PC-3 (cell line): ENCODE measurements around the gene OR2AT4. TPM values are rescaled to one million over a fixed set of nuclear protein-coding genes. Genes with fewer than 3 reads are reported as not detected.

ENCODE experiments used
- ATAC-seq: fragments of 200-7000 bp; cut with Tn5 transposase; 2 replicates; pipeline ENCODE4 v1.9.1; 2020; ENCODE audit warnings: mild to moderate bottlenecking, moderate library complexity
- BruUV-seq: library from RNA; stranded (reverse); fragments of 400-500 nt; replicated peaks from 2 replicates; lab custom pipeline; 2021; lab: Mats Ljungman, UMichigan
- CTCF ChIA-PET: fragments of 300-600 bp; sonication (Branson Sonifier 250); formaldehyde crosslinking; loops from one replicate; lab custom pipeline; 2022; ENCODE audit warnings: antibody characterized with exemption; lab: Charles Lee
- POLR2A ChIA-PET: fragments of 300-600 bp; sonication (Branson Sonifier 250); formaldehyde crosslinking; loops from one replicate; lab custom pipeline; 2022; ENCODE audit warnings: antibody characterized with exemption; ENCODE audit not compliant: unreplicated experiment; lab: Charles Lee
- DNase-seq: peaks from one replicate; pipeline ENCODE4 v3.0.0-alpha.2; 2015
- H2AFZ ChIP-seq: fragments of 300-600 bp; sonication (generic); 2 replicates; pipeline ENCODE4 v1.6.0; 2016; ENCODE audit warnings: antibody characterized with exemption, low read length
- H3F3A ChIP-seq: fragments of 300-600 bp; sonication (generic); one replicate; pipeline ENCODE4 v1.6.0; 2017; ENCODE audit warnings: antibody characterized with exemption, low read length, control low read depth, mild to moderate bottlenecking; ENCODE audit not compliant: unreplicated experiment
- H3K27ac ChIP-seq: fragments of 300-600 bp; sonication (generic); 2 replicates; pipeline ENCODE4 v1.5.1; 2016; ENCODE audit warnings: mild to moderate bottlenecking, low read length
- H3K27me3 ChIP-seq: fragments of 300-600 bp; sonication (generic); 2 replicates; pipeline ENCODE4 v1.6.1; 2016; ENCODE audit warnings: low read length, mixed read lengths
- H3K36me3 ChIP-seq: fragments of 300-600 bp; sonication (generic); 2 replicates; pipeline ENCODE4 v1.6.1; 2016; ENCODE audit warnings: low read depth, mixed run types, low read length, mixed read lengths
- H3K4me1 ChIP-seq: fragments of 300-600 bp; sonication (generic); 2 replicates; pipeline ENCODE4 v1.5.1; 2016; ENCODE audit warnings: low read length; ENCODE audit not compliant: insufficient read depth
- H3K4me2 ChIP-seq: fragments of 300-600 bp; sonication (generic); 2 replicates; pipeline ENCODE4 v1.6.0; 2016; ENCODE audit warnings: low read length
- H3K4me3 ChIP-seq: fragments of 300-600 bp; sonication (generic); 2 replicates; pipeline ENCODE4 v1.5.1; 2016; ENCODE audit warnings: mild to moderate bottlenecking, low read length, mixed read lengths
- H3K79me2 ChIP-seq: fragments of 300-600 bp; sonication (generic); 2 replicates; pipeline ENCODE4 v1.6.1; 2017; ENCODE audit warnings: low read length, mixed read lengths
- H3K9ac ChIP-seq: fragments of 300-600 bp; sonication (generic); 2 replicates; pipeline ENCODE4 v1.6.0; 2016; ENCODE audit warnings: mild to moderate bottlenecking, low read length
- H3K9me2 ChIP-seq: fragments of 300-600 bp; sonication (generic); replicated peaks from 2 replicates; pipeline ENCODE4 v1.6.1; 2016; ENCODE audit warnings: mixed run types, low read length, mixed read lengths
- H3K9me3 ChIP-seq: fragments of 300-600 bp; sonication (generic); 2 replicates; pipeline ENCODE4 v1.6.1; 2016; ENCODE audit warnings: low read length, mixed read lengths
- H4K20me1 ChIP-seq: fragments of 300-600 bp; sonication (generic); 2 replicates; pipeline ENCODE4 v1.6.1; 2016; ENCODE audit warnings: low read length, mixed read lengths
- EZH2 ChIP-seq: fragments of 300-600 bp; sonication (generic); IDR thresholded peaks from one replicate; pipeline ENCODE4 v1.6.1; 2017; ENCODE audit warnings: antibody characterized with exemption, mild to moderate bottlenecking, low read length; ENCODE audit not compliant: unreplicated experiment
- EZH2phosphoT487 ChIP-seq: fragments of 300-600 bp; sonication (generic); IDR thresholded peaks from 2 replicates; pipeline ENCODE4 v1.6.1; 2018; ENCODE audit warnings: mild to moderate bottlenecking, antibody characterized with exemption, low read length, borderline replicate concordance
- intact Hi-C: fragments of 100-400 bp; cut with micrococcal nuclease; formaldehyde crosslinking; loops from 2 replicates; pipeline ENCODE4 v1.9.0; 2023
- total RNA-seq: library from RNA; depleted of rRNA; stranded (reverse); fragments of >200 nt; gene quantifications from 2 replicates; pipeline ENCODE4 v1.2.3, GENCODE V29; 2014
- TF ChIP-seq, protein P1 (sequence below): fragments of 300-600 bp; sonication (generic); conservative IDR thresholded peaks from 2 replicates; pipeline ENCODE4 v1.5.1; 2017; ENCODE audit warnings: antibody characterized with exemption, low read depth, mild to moderate bottlenecking, low read length

OR2AT4 gene
- total RNA-seq, 1 experiment from 2014 or later, result not detected

- Histone ChIP-seq H3K9ac (no peak overlapping the region), H3K4me3 (no peak overlapping the region), H3K4me2 (no peak overlapping the region), H3K79me2 (no peaks in the 10 kb centered on the region), H3K9me3 (no peaks in the 10 kb centered on the region), H3K4me1 (peaks cover 11% of the 10 kb centered on the region), H2AFZ (no peak overlapping the region), H3K27me3 (peaks cover 38% of the 10 kb centered on the region), H4K20me1 (no peaks in the 10 kb centered on the region), H3F3A (no peaks in the 10 kb centered on the region), H3K36me3 (no peaks in the 10 kb centered on the region), H3K27ac (no peak overlapping the region), H3K9me2 (no peaks in the 10 kb centered on the region)
- intact Hi-C loops, result loop anchor here (1.0 kb wide), 1 partner anchor 104 kb away; no protein-coding TSS in a partner anchor
- no peak for DNase-seq
- BruUV-seq, result no TSS peak
- no peak for ATAC-seq
- TF ChIP-seq, protein P1, sequence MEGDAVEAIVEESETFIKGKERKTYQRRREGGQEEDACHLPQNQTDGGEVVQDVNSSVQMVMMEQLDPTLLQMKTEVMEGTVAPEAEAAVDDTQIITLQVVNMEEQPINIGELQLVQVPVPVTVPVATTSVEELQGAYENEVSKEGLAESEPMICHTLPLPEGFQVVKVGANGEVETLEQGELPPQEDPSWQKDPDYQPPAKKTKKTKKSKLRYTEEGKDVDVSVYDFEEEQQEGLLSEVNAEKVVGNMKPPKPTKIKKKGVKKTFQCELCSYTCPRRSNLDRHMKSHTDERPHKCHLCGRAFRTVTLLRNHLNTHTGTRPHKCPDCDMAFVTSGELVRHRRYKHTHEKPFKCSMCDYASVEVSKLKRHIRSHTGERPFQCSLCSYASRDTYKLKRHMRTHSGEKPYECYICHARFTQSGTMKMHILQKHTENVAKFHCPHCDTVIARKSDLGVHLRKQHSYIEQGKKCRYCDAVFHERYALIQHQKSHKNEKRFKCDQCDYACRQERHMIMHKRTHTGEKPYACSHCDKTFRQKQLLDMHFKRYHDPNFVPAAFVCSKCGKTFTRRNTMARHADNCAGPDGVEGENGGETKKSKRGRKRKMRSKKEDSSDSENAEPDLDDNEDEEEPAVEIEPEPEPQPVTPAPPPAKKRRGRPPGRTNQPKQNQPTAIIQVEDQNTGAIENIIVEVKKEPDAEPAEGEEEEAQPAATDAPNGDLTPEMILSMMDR, result 0 out of 2 replicates have a peak, but pooled peaks have one; percentile 1
- TF ChIP-seq EZH2phosphoT487 (no peak), EZH2 (no peak)
- ChIA-PET POLR2A (no interaction called here), CTCF (interaction anchor here (0.6 to 2.0 kb wide), 3 partner anchors 60 to 1985 kb away, joined by 8 to 18 read pairs (median 10); partner anchors contain the start of gene NEU3)
Measured at GRCh38 chr11:75144716-75145014, 48.0 kb upstream of the OR2AT4 start.

- peak overlapping the region; percentile 74 for H3K4me2 ChIP-seq
- DNase-seq (no peak), ATAC-seq (no peak)
- ChIA-PET CTCF (interaction anchor here (0.8 to 1.6 kb wide), 5 partner anchors 62 to 214 kb away, joined by 3 to 20 read pairs (median 8); no protein-coding TSS in a partner anchor), POLR2A (no interaction called here)
- no peaks in the 10 kb centered on the region for H4K20me1 ChIP-seq
- H3K9ac ChIP-seq, result no peak overlapping the region
- intact Hi-C loops, result loop anchor here (1.0 kb wide), 3 partner anchors 62 to 214 kb away; no protein-coding TSS in a partner anchor
- BruUV-seq, result no TSS peak
- 0 out of 2 replicates have a peak overlapping the region, but pooled peaks have one; percentile 26 for H3K4me3 ChIP-seq
- H3F3A ChIP-seq, result no peaks in the 10 kb centered on the region
- H3K9me3 ChIP-seq, result no peaks in the 10 kb centered on the region
- H3K9me2 ChIP-seq, result no peaks in the 10 kb centered on the region
- no peaks in the 10 kb centered on the region for H3K79me2 ChIP-seq
- peak overlapping the region; percentile 67 for H2AFZ ChIP-seq
- TF ChIP-seq EZH2 (no peak), EZH2phosphoT487 (no peak)
- TF ChIP-seq, protein P1, result no peak
- peaks cover 32% of the 10 kb centered on the region for H3K27me3 ChIP-seq
- H3K27ac ChIP-seq, result 0 out of 2 replicates have a peak overlapping the region, but pooled peaks have one; percentile 10
- H3K36me3 ChIP-seq, result no peaks in the 10 kb centered on the region
- H3K4me1 ChIP-seq, result peaks cover 11% of the 10 kb centered on the region
Measured at GRCh38 chr11:75143420-75143731, 46.7 kb upstream of the OR2AT4 start.

- H3K27ac ChIP-seq, result 0 out of 2 replicates have a peak overlapping the region, but pooled peaks have one; percentile 10
- POLR2A ChIA-PET, result no interaction called here
- DNase-seq (peak; percentile 94), ATAC-seq (peak; percentile 98)
- peak overlapping the region; percentile 74 for H3K4me2 ChIP-seq
- no peak overlapping the region for H3K9ac ChIP-seq
- no TSS peak for BruUV-seq
- H3K36me3 ChIP-seq, result no peaks in the 10 kb centered on the region
- H3K4me1 ChIP-seq, result peaks cover 11% of the 10 kb centered on the region
- peak overlapping the region; percentile 67 for H2AFZ ChIP-seq
- CTCF ChIA-PET, result interaction anchor here (0.8 to 1.6 kb wide), 6 partner anchors 61 to 213 kb away, joined by 3 to 20 read pairs (median 6); no protein-coding TSS in a partner anchor
- TF ChIP-seq EZH2phosphoT487 (no peak), EZH2 (no peak)
- TF ChIP-seq, protein P1, result no peak
- peaks cover 32% of the 10 kb centered on the region for H3K27me3 ChIP-seq
- intact Hi-C loops, result loop anchor here (1.0 kb wide), 3 partner anchors 62 to 214 kb away; no protein-coding TSS in a partner anchor
- H3K79me2 ChIP-seq, result no peaks in the 10 kb centered on the region
- no peaks in the 10 kb centered on the region for H4K20me1 ChIP-seq
- H3K4me3 ChIP-seq, result 0 out of 2 replicates have a peak overlapping the region, but pooled peaks have one; percentile 26
- H3K9me3 ChIP-seq, result no peaks in the 10 kb centered on the region
- no peaks in the 10 kb centered on the region for H3K9me2 ChIP-seq
- H3F3A ChIP-seq, result no peaks in the 10 kb centered on the region
Measured at GRCh38 chr11:75142714-75143419, 46.2 kb upstream of the OR2AT4 start.
